Subcutaneous preadipocyte (primary cell): ENCODE measurements around the gene CS. TPM values are rescaled to one million over a fixed set of nuclear protein-coding genes. Genes with fewer than 3 reads are reported as not detected.

Experiments used
- total RNA-seq: library from RNA; depleted of rRNA; stranded (reverse); fragments of >200 nt; gene quantifications from 2 replicates; pipeline ENCODE4 v1.2.3, GENCODE V29; 2012

CS gene
- total RNA-seq = 184 and 217 TPM in 2 replicates

GRCh38 chr12:56299853-56300643, at the start of gene CS:
Gene CS, minus strand, starts transcription at chr12:56300330. Its CDS starts 129 bp downstream, at chr12:56300201.

GRCh38 chr12:56338308-56339157, 38.4 kb upstream of the CS start, which contains the start of gene IL23A:
Gene IL23A, plus strand, starts transcription at chr12:56338884. Its CDS starts 161 bp downstream, at chr12:56339045.

GRCh38 chr12:56333679-56334489, 33.8 kb upstream of the CS start, which contains the start of gene PAN2:
Gene PAN2, minus strand, starts transcription at chr12:56334000. Its CDS starts 906 bp downstream, at chr12:56333094.

GRCh38 chr12:56315622-56316473, 15.7 kb upstream of the CS start, which contains the start of gene CNPY2:
Gene CNPY2, minus strand, starts transcription at chr12:56315988. Its CDS starts 771 bp downstream, at chr12:56315217.

GRCh38 chr12:56266693-56267442, 33.3 kb downstream of the CS start, which contains the start of gene COQ10A:
Gene COQ10A, plus strand, starts transcription at chr12:56266942. Its CDS starts 177 bp downstream, at chr12:56267119.

GRCh38 chr12:56258068-56258819, 41.9 kb downstream of the CS start, which contains the start of gene ANKRD52:
Gene ANKRD52, minus strand, starts transcription at chr12:56258384. Its CDS starts 115 bp downstream, at chr12:56258269.

GRCh38 chr12:56229916-56230431, 70.2 kb downstream of the CS start, which contains the start of gene SLC39A5:
Gene SLC39A5, plus strand, starts transcription at chr12:56230051. Its CDS starts 1,224 bp downstream, at chr12:56231275.

GRCh38 chr12:56224102-56224701, 75.9 kb downstream of the CS start, which contains the start of gene NABP2:
Gene NABP2, plus strand, starts transcription at chr12:56224342. Its CDS starts 515 bp downstream, at chr12:56224857.

GRCh38 chr12:56221757-56222530, 78.2 kb downstream of the CS start, which contains the start of gene RNF41:
Gene RNF41, minus strand, starts transcription at chr12:56221922. Its CDS starts 7,875 bp downstream, at chr12:56214047.

Other genes with a start within 250 kb of the CS start
- under 0.01 TPM in 2 replicates for gene ERBB3, start 220.2 kb downstream of the CS start, total RNA-seq
- gene PA2G4, start 195.8 kb downstream of the CS start, total RNA-seq = 213 and 255 TPM in 2 replicates
- gene RPL41, start 183.7 kb downstream of the CS start, total RNA-seq = 1,499 and 3,572 TPM in 2 replicates
- gene ZC3H10, start 182.1 kb downstream of the CS start, total RNA-seq = 6.6 and 8.2 TPM in 2 replicates
- gene ESYT1, start 172.1 kb downstream of the CS start, total RNA-seq = 159 and 170 TPM in 2 replicates
- 38.5 and 41.5 TPM in 2 replicates for gene MYL6B, start 147.7 kb downstream of the CS start, total RNA-seq
- 682 and 1,116 TPM in 2 replicates for gene MYL6, start 142.0 kb downstream of the CS start, total RNA-seq
- gene SMARCC2, start 110.8 kb downstream of the CS start, total RNA-seq = 44.1 and 53.2 TPM in 2 replicates
- 66.3 and 93.3 TPM in 2 replicates for gene RNF41, start 78.4 kb downstream of the CS start, total RNA-seq
- gene NABP2, start 76.0 kb downstream of the CS start, total RNA-seq = 25.0 and 31.3 TPM in 2 replicates
- 0.20 TPM in 1 of 2 replicates, not detected in the other for gene SLC39A5, start 70.3 kb downstream of the CS start, total RNA-seq
- gene ANKRD52, start 41.9 kb downstream of the CS start, total RNA-seq = 12.9 and 15.1 TPM in 2 replicates
- 4.9 and 5.9 TPM in 2 replicates for gene COQ10A, start 33.4 kb downstream of the CS start, total RNA-seq
- gene CNPY2, start 15.7 kb upstream of the CS start, total RNA-seq = 58.8 and 92.6 TPM in 2 replicates
- gene PAN2, start 33.7 kb upstream of the CS start, total RNA-seq = 25.0 and 27.8 TPM in 2 replicates
- gene IL23A, start 38.6 kb upstream of the CS start, total RNA-seq = 0.20 TPM in 1 of 2 replicates, not detected in the other
- gene STAT2, start 59.8 kb upstream of the CS start, total RNA-seq = 139 and 173 TPM in 2 replicates
- gene APOF, start 62.5 kb upstream of the CS start, total RNA-seq = not detected in 2 replicates
- gene TIMELESS, start 149.1 kb upstream of the CS start, total RNA-seq = 7.3 and 10.4 TPM in 2 replicates
- gene MIP, start 154.3 kb upstream of the CS start, total RNA-seq = not detected in 2 replicates
- gene SPRYD4, start 168.2 kb upstream of the CS start, total RNA-seq = 2.2 and 3.1 TPM in 2 replicates
- under 0.01 TPM in 1 of 2 replicates, not detected in the other for gene GLS2, start 187.8 kb upstream of the CS start, total RNA-seq
- gene RBMS2, start 221.5 kb upstream of the CS start, total RNA-seq = 8.5 and 12.9 TPM in 2 replicates